K562 treated with DMSO at 1 percent for 4 hours (cell line): ENCODE measurements around the gene KCNH8. TPM values are rescaled to one million over a fixed set of nuclear protein-coding genes. Genes with fewer than 3 reads are reported as not detected.

Experiments used
- total RNA-seq: library from RNA; unstranded; fragments of 300-600 nt; gene quantifications from 2 replicates; pipeline ENCODE4 v1.2.3, GENCODE V29; 2022; ENCODE audit not compliant: insufficient read depth

The KCNH8 gene
- not detected in 2 replicates for total RNA-seq

GRCh38 chr3:19147905-19148767, at the start of gene KCNH8:
KCNH8 (plus strand) TSS chr3:19148510; CDS start chr3:19148720, 210 bp downstream.

